Activated CD4-positive, alpha-beta memory T cell treated with anti-CD3 and anti-CD28 coated beads for 36 hours (primary cell): ENCODE measurements around the gene IL4R. TPM values are rescaled to one million over a fixed set of nuclear protein-coding genes. Genes with fewer than 3 reads are reported as not detected.

Source experiments
- CTCF ChIA-PET: fragments of 350-600 bp; sonication (Branson Sonifier 250); formaldehyde crosslinking; loops from one replicate; lab custom pipeline; 2021; ENCODE audit warnings: antibody characterized with exemption, inconsistent platforms; lab: Charles Lee
- POLR2A ChIA-PET: fragments of 350-600 bp; sonication (Branson Sonifier 250); formaldehyde crosslinking; loops from one replicate; lab custom pipeline; 2021; ENCODE audit warnings: antibody characterized with exemption; lab: Charles Lee
- DNase-seq: peaks from one replicate; pipeline ENCODE4 v3.0.0-alpha.2; 2020
- H3K27ac Mint-ChIP-seq: one replicate; pipeline ENCODE4 v1.8.0; 2021; ENCODE audit warnings: mixed read lengths
- H3K27me3 Mint-ChIP-seq: one replicate; pipeline ENCODE4 v1.8.0; 2021; ENCODE audit warnings: mixed read lengths
- H3K36me3 Mint-ChIP-seq: one replicate; pipeline ENCODE4 v1.8.0; 2021; ENCODE audit warnings: mixed read lengths
- H3K4me1 Mint-ChIP-seq: one replicate; pipeline ENCODE4 v1.8.0; 2021; ENCODE audit warnings: low read depth, mixed read lengths
- H3K4me3 Mint-ChIP-seq: one replicate; pipeline ENCODE4 v1.8.0; 2021; ENCODE audit warnings: mild to moderate bottlenecking, mixed read lengths
- H3K9me3 Mint-ChIP-seq: one replicate; pipeline ENCODE4 v1.8.0; 2021; ENCODE audit warnings: mixed read lengths
- intact Hi-C: fragments of 100-400 bp; cut with micrococcal nuclease; formaldehyde crosslinking; loops from one replicate; pipeline ENCODE4 v1.15.1; 2023
- total RNA-seq, 2 experiments: library from RNA; stranded (reverse); gene quantifications; one replicate each; pipeline ENCODE4 v1.2.3, GENCODE V29; 2021

Gene IL4R
- total RNA-seq, 2 experiments from 2014 or later = 146 to 153 TPM

- Mint-ChIP-seq H3K27ac (peak overlapping the region; percentile 14), H3K4me3 (no peak overlapping the region), H3K9me3 (peaks cover 6% of the 10 kb centered on the region), H3K36me3 (peaks cover 4% of the 10 kb centered on the region), H3K27me3 (no peaks in the 10 kb centered on the region), H3K4me1 (peaks cover 50% of the 10 kb centered on the region)
- peak; percentile 29 for DNase-seq
- CTCF ChIA-PET = interaction anchor here (1.0 kb wide), 1 partner anchor 55 kb away, joined by 4 read pairs; no protein-coding TSS in a partner anchor
- POLR2A ChIA-PET = interaction anchor here (0.9 to 1.3 kb wide), 4 partner anchors 9 to 28 kb away, joined by 3 to 9 read pairs (median 4); no protein-coding TSS in a partner anchor
- intact Hi-C loops = no loop called here
Measured at GRCh38 chr16:27289669-27290068, 24.1 kb upstream of the IL4R start.

- H3K4me1 Mint-ChIP-seq = peaks cover 45% of the 10 kb centered on the region
- DNase-seq = peak; percentile 12
Measured at GRCh38 chr16:27290562-27290961, 23.2 kb upstream of the IL4R start.

GRCh38 chr16:27291106-27291505 is 22.7 kb upstream of the IL4R start:
- Mint-ChIP-seq H3K27ac (peak overlapping the region; percentile 15), H3K9me3 (peaks cover 6% of the 10 kb centered on the region), H3K27me3 (no peaks in the 10 kb centered on the region), H3K4me1 (peaks cover 42% of the 10 kb centered on the region), H3K4me3 (no peak overlapping the region), H3K36me3 (peaks cover 4% of the 10 kb centered on the region)
- DNase-seq = no peak
- intact Hi-C loops = no loop called here
- ChIA-PET CTCF (interaction anchor here (0.5 kb wide), 1 partner anchor 292 kb away, joined by 3 read pairs; no protein-coding TSS in a partner anchor), POLR2A (interaction anchor here (1.2 kb wide), 1 partner anchor 24 kb away, joined by 5 read pairs; no protein-coding TSS in a partner anchor)

More at GRCh38 chr16:27290562-27290961, 23.2 kb upstream of the IL4R start:
- intact Hi-C loops = no loop called here
- POLR2A ChIA-PET = interaction anchor here (1.0 to 1.3 kb wide), 3 partner anchors 10 to 28 kb away, joined by 3 to 9 read pairs (median 5); no protein-coding TSS in a partner anchor
- Mint-ChIP-seq H3K9me3 (peaks cover 6% of the 10 kb centered on the region), H3K27me3 (no peaks in the 10 kb centered on the region), H3K27ac (peak overlapping the region; percentile 15), H3K36me3 (peaks cover 4% of the 10 kb centered on the region), H3K4me3 (no peak overlapping the region)
- CTCF ChIA-PET = interaction anchor here (0.5 to 1.0 kb wide), 3 partner anchors 28 to 292 kb away, joined by 3 to 4 read pairs (median 3); no protein-coding TSS in a partner anchor

GRCh38 chr16:27291722-27292240 is 22.0 kb upstream of the IL4R start:
- Mint-ChIP-seq H3K4me1 (peaks cover 40% of the 10 kb centered on the region), H3K9me3 (peaks cover 6% of the 10 kb centered on the region), H3K27me3 (no peaks in the 10 kb centered on the region), H3K36me3 (peaks cover 4% of the 10 kb centered on the region), H3K4me3 (no peak overlapping the region), H3K27ac (no peak overlapping the region)
- intact Hi-C loops = no loop called here
- peak; percentile 2 for DNase-seq
- ChIA-PET CTCF (interaction anchor here (0.6 kb wide), 1 partner anchor 57 kb away, joined by 3 read pairs; no protein-coding TSS in a partner anchor), POLR2A (no interaction called here)

- Mint-ChIP-seq H3K9me3 (no peaks in the 10 kb centered on the region), H3K4me3 (no peak overlapping the region), H3K36me3 (no peaks in the 10 kb centered on the region), H3K27me3 (no peaks in the 10 kb centered on the region), H3K27ac (no peak overlapping the region), H3K4me1 (peaks cover 34% of the 10 kb centered on the region)
- ChIA-PET CTCF (interaction anchor here (1.0 to 1.3 kb wide), 2 partner anchors 63 to 114 kb away, joined by 3 read pairs; no protein-coding TSS in a partner anchor), POLR2A (no interaction called here)
- intact Hi-C loops = no loop called here
- DNase-seq = peak; percentile 4
Measured at GRCh38 chr16:27293343-27293742, 20.4 kb upstream of the IL4R start.

GRCh38 chr16:27298132-27298531 is 15.6 kb upstream of the IL4R start:
- Mint-ChIP-seq H3K27ac (no peak overlapping the region), H3K4me3 (no peak overlapping the region), H3K36me3 (no peaks in the 10 kb centered on the region), H3K4me1 (peaks cover 8% of the 10 kb centered on the region), H3K27me3 (peaks cover 2% of the 10 kb centered on the region), H3K9me3 (no peaks in the 10 kb centered on the region)
- intact Hi-C loops = no loop called here
- ChIA-PET POLR2A (interaction anchor here (1.1 kb wide), 1 partner anchor 10 kb away, joined by 4 read pairs; no protein-coding TSS in a partner anchor), CTCF (no interaction called here)
- DNase-seq = no peak

- intact Hi-C loops = no loop called here
- ChIA-PET CTCF (interaction anchor here (0.7 to 4.3 kb wide), 2 partner anchors 67 kb away, joined by 3 to 18 read pairs; no protein-coding TSS in a partner anchor), POLR2A (no interaction called here)
- Mint-ChIP-seq H3K4me3 (no peak overlapping the region), H3K27me3 (peaks cover 2% of the 10 kb centered on the region), H3K36me3 (no peaks in the 10 kb centered on the region), H3K9me3 (peaks cover 6% of the 10 kb centered on the region), H3K27ac (no peak overlapping the region), H3K4me1 (peaks cover 5% of the 10 kb centered on the region)
- peak; percentile 4 for DNase-seq
Measured at GRCh38 chr16:27301236-27301861, 12.4 kb upstream of the IL4R start.

GRCh38 chr16:27302126-27302525 is 11.6 kb upstream of the IL4R start:
- Mint-ChIP-seq H3K36me3 (no peaks in the 10 kb centered on the region), H3K27ac (no peak overlapping the region), H3K9me3 (peaks cover 6% of the 10 kb centered on the region), H3K4me3 (no peak overlapping the region), H3K4me1 (peaks cover 5% of the 10 kb centered on the region), H3K27me3 (peaks cover 2% of the 10 kb centered on the region)
- no peak for DNase-seq
- intact Hi-C loops = no loop called here
- POLR2A ChIA-PET = no interaction called here
- CTCF ChIA-PET = interaction anchor here (0.7 to 4.3 kb wide), 2 partner anchors 66 to 67 kb away, joined by 3 to 18 read pairs; no protein-coding TSS in a partner anchor

GRCh38 chr16:27303256-27304100 is 10.3 kb upstream of the IL4R start:
- ChIA-PET CTCF (interaction anchor here (1.2 to 4.3 kb wide), 2 partner anchors 69 to 124 kb away, joined by 3 to 18 read pairs; no protein-coding TSS in a partner anchor), POLR2A (no interaction called here)
- peaks cover 5% of the 10 kb centered on the region for H3K4me1 Mint-ChIP-seq
- H3K27ac Mint-ChIP-seq = no peak overlapping the region
- H3K27me3 Mint-ChIP-seq = peaks cover 2% of the 10 kb centered on the region
- H3K36me3 Mint-ChIP-seq = no peaks in the 10 kb centered on the region
- no peak for DNase-seq
- peaks cover 6% of the 10 kb centered on the region for H3K9me3 Mint-ChIP-seq
- intact Hi-C loops = no loop called here
- no peak overlapping the region for H3K4me3 Mint-ChIP-seq

- peaks cover 6% of the 10 kb centered on the region for H3K9me3 Mint-ChIP-seq
- no peak overlapping the region for H3K4me3 Mint-ChIP-seq
- H3K27ac Mint-ChIP-seq = no peak overlapping the region
- CTCF ChIA-PET = interaction anchor here (1.2 to 4.3 kb wide), 2 partner anchors 69 to 124 kb away, joined by 3 to 18 read pairs; no protein-coding TSS in a partner anchor
- H3K27me3 Mint-ChIP-seq = peaks cover 2% of the 10 kb centered on the region
- H3K4me1 Mint-ChIP-seq = peaks cover 5% of the 10 kb centered on the region
- no peak for DNase-seq
- POLR2A ChIA-PET = no interaction called here
- H3K36me3 Mint-ChIP-seq = no peaks in the 10 kb centered on the region
- intact Hi-C loops = no loop called here
Measured at GRCh38 chr16:27304102-27304501, 9.7 kb upstream of the IL4R start.

GRCh38 chr16:27304881-27305745 is 8.7 kb upstream of the IL4R start:
- peaks cover 6% of the 10 kb centered on the region for H3K9me3 Mint-ChIP-seq
- H3K4me3 Mint-ChIP-seq = no peak overlapping the region
- no peaks in the 10 kb centered on the region for H3K36me3 Mint-ChIP-seq
- ChIA-PET CTCF (interaction anchor here (4.3 kb wide), 1 partner anchor 70 kb away, joined by 18 read pairs; no protein-coding TSS in a partner anchor), POLR2A (no interaction called here)
- intact Hi-C loops = no loop called here
- no peak overlapping the region for H3K27ac Mint-ChIP-seq
- DNase-seq = no peak
- H3K27me3 Mint-ChIP-seq = peaks cover 2% of the 10 kb centered on the region
- peaks cover 5% of the 10 kb centered on the region for H3K4me1 Mint-ChIP-seq
